A549 treated with dexamethasone at 1 μM for 4 hours (cell line): ENCODE results near the gene ACAP2. TPM values are rescaled to one million over a fixed set of nuclear protein-coding genes. Genes with fewer than 3 reads are reported as not detected.

Source experiments
- total RNA-seq: library from RNA; stranded (reverse); fragments of 200-300 nt; extraction: Qiagen RNA extraction; gene quantifications from 5 replicates; pipeline ENCODE4 v1.2.3, GENCODE V29; 2022

The ACAP2 gene
- total RNA-seq: 5.8 to 10.6 TPM (median 9.2 TPM) in 5 replicates

DNA sequence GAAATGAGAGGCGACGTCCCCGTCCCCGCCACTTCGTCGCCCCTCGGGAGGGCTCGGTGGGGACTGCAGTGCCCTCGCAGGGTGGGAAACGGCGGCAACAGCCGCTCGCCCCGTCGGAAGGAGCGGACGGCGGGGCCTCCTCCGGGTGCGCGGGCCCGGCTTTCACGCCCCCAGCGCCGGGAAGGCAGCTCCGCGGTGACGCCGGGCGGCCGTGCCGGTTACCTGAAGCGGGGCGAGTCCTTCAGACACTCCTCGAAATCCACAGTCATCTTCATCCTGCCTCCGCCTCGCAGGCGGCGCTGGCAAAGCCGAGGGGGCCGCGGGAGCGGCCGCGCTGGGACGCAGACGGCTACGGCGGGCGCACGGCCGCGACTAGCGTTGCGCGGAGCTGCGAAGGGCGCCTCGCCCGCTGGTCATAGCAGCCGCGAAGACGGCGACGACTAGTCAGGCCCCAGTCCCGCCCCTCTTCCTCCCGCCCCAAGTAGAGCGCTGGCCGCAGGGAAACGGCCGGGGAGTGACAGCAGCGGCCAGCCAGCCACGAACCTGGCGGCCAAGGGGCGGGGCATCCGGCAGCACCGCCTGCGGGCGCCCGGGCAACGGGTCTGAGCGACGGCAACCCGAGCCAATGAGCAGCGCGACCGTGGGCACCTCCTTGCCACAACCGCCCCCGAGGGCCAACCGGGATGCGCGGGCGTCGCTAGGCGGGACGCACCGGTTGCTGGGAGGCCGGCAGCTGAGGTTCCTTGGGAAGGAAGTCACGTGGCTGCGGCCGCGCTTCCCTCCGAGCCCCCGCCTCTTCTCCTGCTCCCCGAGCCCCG is at the start of gene ACAP2:
ACAP2 (minus strand) TSS at position 448 of the 818 bp plus-strand sequence; CDS start at position 275, 173 bp downstream.

DNA sequence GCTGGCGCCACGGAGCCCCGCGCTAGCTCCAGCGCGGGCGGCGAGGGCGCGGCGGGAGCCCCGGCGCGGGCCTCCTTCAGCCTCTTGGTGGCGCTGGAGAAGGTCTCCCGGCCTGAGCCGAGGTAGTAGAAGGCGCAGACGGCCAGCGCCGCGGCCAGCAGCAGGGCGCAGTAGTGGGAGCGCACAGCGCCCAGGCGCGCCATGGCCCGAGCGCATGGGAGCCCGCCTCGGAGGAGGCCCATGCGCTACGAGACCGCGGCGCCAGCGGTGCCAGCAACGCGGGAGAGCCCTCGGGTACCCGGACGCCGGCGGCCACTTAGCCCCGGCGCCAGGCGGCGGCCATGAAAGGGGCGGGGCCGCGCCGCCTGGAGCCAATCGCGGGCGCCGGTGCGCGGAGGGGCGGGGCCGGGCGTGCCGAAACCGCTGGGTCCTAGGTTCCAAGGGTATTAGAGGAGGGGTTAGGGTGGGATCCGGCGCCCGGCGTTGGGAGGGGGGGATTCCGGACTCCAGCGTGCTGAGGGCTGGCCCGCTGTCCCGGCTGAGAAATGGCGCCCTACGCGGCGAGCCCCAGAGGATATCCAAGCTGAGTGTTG is 171.9 kb downstream of the ACAP2 start, which contains the start of gene XXYLT1:
XXYLT1 (minus strand) TSS at position 343 of the 593 bp plus-strand sequence; CDS start at position 242, 101 bp downstream.

Other genes starting within 250 kb of the ACAP2 start
- gene XXYLT1, start 171.9 kb downstream of the ACAP2 start, total RNA-seq: 10.6 to 12.7 TPM (median 11.4 TPM) in 5 replicates
- 11.0 to 18.7 TPM (median 18.6 TPM) in 5 replicates for gene PPP1R2, start 100.3 kb upstream of the ACAP2 start, total RNA-seq
- gene APOD, start 140.9 kb upstream of the ACAP2 start, total RNA-seq: 1.2 to 2.2 TPM (median 1.6 TPM) in 5 replicates